GM20000 (cell line): ENCODE results near the gene STARD13.
"Not testable (repeated sequence)": the region's sequence is repeated elsewhere in the genome, so short reads cannot be mapped to it uniquely, and the experiment has no call there.

Source experiments
- DNase-seq: peaks from one replicate; pipeline ENCODE4 v3.0.0; 2012; ENCODE audit warnings: low spot score
- TF ChIP-seq, protein P1 (sequence below): IDR thresholded peaks from 2 replicates; pipeline ENCODE4 v1.5.1; 2012; ENCODE audit warnings: mild to moderate bottlenecking, control low read depth; ENCODE audit errors: extremely low read depth, missing control alignments

STARD13 gene

DNA sequence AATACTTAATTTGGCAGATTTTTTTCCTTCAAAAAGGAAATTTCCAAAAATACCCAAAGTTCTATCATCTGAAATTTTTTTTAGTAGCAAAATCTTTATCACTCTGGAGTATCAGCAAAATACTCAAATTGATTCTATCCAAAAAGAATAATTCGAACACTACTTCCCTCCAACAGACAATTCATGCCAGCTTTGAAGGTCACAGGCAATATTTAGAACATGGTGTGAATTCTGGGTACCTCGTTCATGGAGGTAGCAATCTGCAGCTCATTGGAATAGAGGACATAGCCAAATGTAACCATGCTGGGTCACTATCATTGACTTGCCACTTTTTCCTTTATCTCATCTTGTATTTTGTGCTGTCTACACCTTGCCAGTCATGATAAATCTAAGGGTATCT lies 119.8 kb downstream of the STARD13 start:
- no peak for DNase-seq
- TF ChIP-seq, protein P1, sequence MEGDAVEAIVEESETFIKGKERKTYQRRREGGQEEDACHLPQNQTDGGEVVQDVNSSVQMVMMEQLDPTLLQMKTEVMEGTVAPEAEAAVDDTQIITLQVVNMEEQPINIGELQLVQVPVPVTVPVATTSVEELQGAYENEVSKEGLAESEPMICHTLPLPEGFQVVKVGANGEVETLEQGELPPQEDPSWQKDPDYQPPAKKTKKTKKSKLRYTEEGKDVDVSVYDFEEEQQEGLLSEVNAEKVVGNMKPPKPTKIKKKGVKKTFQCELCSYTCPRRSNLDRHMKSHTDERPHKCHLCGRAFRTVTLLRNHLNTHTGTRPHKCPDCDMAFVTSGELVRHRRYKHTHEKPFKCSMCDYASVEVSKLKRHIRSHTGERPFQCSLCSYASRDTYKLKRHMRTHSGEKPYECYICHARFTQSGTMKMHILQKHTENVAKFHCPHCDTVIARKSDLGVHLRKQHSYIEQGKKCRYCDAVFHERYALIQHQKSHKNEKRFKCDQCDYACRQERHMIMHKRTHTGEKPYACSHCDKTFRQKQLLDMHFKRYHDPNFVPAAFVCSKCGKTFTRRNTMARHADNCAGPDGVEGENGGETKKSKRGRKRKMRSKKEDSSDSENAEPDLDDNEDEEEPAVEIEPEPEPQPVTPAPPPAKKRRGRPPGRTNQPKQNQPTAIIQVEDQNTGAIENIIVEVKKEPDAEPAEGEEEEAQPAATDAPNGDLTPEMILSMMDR: no peak

DNA sequence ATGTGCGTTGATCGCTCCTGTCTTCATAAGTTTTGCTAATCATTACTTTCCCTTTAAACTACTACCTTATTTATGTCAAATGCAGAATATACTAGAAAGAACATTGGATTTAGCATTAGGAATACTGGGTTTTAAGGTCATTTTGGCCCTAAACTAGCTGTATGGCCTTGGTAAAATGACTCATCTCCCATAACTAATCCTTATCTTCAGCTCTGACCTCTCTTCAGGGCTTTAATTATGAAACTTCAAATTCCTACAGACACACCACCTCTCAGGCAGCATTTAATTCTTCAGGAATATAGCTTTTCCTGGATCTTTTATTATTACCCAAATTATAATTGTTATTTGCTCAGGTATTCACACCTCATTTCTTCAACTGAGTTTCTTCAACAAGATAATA lies 121.2 kb downstream of the STARD13 start:
- DNase-seq: no peak
- TF ChIP-seq, protein P1: no peak

DNA sequence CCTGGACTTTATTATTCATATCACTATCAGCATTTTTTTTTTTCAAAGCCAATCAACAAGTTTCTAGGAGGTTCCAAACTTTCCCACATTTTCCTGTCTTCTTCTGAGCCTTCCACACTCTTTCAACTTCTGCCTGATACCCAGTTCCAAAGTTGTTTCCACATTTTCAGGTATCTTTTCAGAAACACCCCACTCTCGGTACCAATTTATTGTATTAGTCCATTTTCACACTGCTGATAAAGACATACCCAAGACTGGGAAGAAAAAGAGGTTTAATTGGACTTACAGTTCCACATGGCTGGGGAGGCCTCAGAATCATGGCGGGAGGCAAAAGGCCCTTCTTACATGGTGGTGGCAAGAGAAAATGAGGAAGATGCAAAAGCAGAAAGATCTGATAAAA lies 122.8 kb downstream of the STARD13 start:
- DNase-seq: not testable (repeated sequence)

DNA sequence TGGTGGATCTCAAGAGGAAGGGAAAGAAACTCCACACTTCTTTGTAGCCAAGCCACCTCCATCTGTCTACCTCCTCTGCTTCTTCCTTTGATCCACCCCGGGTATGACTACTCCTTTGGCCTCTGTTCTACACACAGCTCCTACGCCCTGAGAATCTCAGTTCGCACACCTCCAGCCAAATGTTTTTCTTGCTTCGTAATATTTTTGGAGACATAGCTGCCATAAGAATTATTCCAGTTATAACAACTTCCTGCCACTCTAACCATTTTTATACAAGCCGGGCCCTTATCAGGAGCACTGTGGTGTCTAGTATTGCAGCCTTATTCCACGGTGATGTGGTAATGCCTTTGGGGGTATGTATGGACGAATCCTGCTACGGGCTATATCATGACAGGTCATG lies 126.7 kb downstream of the STARD13 start:
- DNase-seq: no peak

DNA sequence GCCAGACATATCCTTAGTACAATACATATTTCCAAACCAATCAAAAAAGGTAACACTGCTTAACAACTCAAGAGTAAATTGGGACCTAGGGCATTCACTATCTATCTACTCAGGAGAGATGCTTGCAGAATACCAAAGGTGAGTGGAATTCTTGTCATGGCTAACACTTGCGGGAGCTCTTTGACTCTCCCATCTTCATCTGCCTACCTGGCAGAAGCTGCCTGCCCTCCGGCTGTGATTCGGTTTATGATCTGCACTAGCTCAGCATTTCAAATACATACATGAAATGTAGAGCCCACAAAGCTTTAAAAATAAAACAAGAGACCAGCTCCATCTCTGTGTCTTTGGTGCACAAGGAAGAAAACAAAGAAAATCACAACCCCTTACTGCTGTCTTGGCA lies 127.3 kb downstream of the STARD13 start:
- TF ChIP-seq, protein P1: no peak
- no peak for DNase-seq

More for the DNA sequence above, 126.7 kb downstream of the STARD13 start:
- TF ChIP-seq, protein P1: no peak

DNA sequence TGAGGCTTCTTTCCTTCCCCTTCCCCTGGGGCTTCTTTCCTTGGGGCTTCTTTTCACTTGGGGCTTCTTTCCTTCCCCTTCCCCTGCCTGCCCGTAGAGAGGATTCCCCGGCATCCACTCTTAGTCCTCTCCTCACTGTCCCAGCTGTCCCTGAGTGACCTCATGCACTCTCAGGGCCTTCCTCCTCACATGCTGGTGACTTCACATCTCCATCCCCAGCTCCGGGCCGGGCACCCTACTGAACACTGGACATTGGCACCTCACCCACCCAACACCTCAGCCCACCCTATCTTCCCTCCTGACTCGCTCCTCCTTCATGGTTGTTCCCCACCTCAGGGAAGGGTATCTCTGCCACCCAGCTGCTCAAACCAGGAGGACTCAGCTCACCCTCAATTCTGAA lies 130.6 kb downstream of the STARD13 start:
- TF ChIP-seq, protein P1: no peak
- DNase-seq: no peak

DNA sequence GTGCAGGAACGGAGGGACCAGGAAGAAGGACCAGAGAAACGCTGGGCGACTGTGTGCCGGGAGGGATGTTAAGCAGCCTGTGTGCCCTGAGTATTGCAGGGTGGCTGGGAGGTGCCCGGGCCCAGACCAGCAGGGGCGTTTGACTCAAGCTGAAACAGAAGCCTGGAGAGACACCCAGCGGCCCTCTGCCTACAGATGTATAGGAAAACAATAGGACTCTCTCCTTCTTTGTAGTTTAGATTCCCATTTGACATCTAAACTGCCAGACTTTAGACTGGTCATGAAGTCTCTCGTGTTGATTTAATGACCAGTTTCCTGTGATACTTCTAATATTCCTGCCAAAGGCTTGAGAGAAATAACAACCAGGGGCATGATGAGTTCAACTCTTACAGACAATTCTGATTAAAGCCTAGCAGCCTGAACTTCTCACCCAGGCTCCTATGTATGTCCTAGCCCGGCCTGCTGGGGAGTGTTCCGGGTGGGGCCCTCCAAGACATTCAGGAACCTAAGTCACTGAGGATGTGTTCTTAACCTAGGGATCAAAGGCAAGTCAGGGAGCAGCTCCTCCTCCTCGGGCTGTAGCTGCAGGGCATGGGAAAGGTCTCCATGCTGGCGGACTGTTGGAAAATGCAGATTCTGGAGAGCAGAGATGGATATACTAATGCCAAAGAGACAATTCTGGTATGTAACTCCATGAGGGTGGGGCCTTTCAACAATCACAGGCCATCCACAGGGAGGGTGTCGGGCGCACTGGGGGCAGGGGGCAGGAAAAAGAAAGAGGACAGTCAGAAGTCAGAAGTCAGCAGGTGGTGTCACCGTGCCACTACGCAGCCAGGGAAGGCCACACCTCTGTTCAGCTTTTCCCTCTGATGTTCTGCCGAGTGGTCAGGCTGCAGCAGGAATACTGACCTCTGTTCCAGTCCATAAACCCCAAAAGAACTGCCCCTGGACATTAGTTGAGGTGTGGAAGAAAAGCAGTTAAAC lies 131.8 kb downstream of the STARD13 start:
- DNase-seq: no peak
- TF ChIP-seq, protein P1: no peak

DNA sequence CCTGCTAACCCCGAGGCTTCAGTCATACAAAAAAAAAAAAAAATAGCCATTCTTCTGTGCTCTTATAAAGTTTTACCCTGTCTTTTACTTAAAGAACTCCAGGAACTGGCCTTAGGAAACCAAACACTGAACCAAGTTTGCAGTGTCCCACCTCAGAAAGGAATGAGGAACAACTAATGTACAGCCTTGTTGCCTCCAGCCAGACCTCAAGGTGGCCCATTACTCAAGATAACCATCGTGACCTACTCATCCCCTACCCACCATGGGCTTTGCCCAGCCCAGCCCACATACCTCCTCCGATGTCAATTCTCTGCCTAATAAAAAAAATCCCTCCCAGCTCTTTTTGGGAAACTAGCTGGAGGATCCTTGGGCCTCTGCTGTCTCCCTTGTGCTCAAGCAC lies 133.2 kb downstream of the STARD13 start:
- TF ChIP-seq, protein P1: no peak
- no peak for DNase-seq
